GM18858 (cell line): Measurements from ENCODE around the gene APOE.
"Not testable (repeated sequence)": the region's sequence is repeated elsewhere in the genome, so short reads cannot be mapped to it uniquely, and the experiment has no call there.

ENCODE experiments used
- ATAC-seq: cut with Tn5 transposase; IDR thresholded peaks from one replicate; pipeline ENCODE4 v1.9.1; 2021; ENCODE audit not compliant: unreplicated experiment

APOE gene

DNA sequence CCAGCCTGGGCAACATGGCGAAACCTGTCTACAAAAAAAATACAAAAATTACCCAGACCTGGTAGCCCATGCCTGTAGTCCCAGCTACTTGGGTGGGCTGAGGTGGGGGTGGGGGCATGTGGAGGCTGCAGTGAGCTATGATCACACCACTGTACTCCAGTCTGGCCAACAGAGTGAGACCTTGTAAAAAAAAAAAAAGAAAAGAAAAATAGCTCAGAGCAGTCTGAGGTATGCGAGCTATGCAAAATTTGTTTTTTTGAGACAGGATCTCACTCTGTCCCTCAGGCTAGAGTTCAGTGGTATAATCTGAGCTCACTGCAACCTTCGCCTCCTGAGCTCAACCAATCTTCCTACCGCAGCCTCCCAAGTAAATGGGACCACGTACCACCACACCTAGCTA, 21.7 kb upstream of the APOE start:
- no peak for ATAC-seq

DNA sequence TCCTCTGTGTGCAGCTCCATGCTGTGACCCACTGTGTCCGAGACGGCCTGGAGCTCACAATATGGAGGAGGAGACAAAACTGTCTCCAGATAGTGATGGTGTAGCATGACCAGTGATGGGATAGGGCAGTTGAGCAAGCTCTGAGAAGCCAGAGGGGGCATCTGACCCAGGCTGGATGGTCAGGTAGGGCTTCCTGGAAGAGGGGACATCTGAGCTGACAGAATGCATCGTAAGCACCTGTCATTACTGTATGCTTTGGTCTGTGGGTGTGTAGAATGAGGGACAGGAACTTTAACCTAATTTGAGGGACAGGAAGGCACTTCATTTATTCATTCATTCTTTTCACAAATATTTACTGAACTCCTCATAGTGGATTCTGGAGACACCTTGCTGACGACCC, 21.0 kb upstream of the APOE start:
- no peak for ATAC-seq

DNA sequence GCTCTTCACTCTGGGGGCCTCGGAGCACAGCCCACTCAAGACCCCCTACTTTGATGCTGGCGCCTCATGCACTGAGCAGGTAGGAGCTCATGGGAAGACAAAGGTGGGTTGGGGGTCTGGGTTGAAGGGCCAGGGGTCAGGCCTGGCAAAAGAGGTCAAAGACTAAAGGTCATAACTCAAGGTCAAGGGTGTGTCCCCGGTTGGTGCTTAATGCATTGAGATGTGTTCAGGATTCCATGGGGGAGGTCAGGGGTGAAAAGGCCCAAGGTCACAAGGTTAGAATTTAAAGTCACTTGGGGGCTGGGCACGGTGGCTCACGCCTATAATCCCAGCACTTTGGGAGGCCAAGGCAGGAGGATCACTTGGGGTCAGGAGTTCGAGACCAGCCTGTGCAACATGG, 19.5 kb upstream of the APOE start:
- ATAC-seq, result no peak

DNA sequence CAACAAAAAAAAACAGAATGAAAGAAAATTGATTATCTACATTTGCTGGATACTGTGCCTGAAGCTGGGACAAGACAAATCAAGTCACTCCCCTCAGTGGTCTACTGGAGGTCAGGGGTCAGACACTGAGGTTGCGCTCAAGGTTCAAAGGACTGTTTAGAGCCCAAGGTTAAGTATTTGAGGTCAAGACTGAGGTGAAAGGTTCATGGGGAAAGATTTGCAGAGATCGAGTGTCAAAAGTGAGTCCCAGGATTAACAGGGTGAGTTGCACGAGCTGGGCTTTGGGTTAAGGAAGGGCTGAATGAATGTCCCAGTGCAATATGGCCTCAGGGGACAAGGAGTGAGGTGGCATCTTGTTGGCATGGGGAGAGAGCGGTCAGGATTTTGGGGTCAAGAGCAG, 17.9 kb upstream of the APOE start:
- ATAC-seq, result no peak

DNA sequence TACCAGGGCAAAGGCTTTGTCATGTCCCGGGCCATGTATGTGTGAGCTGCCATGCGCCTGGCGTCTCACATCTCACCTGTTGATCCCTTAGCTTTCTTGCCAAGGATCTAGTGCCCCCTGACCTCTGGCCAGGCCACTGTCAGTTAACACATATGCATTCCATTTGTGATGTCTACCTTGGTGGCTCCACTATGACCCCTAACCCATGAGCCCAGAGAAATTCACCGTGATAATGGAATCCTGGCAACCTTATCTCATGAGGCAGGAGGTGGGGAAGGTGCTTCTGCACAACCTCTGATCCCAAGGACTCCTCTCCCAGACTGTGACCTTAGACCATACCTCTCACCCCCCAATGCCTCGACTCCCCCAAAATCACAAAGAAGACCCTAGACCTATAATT, 17.3 kb upstream of the APOE start:
- not testable (repeated sequence) for ATAC-seq

DNA sequence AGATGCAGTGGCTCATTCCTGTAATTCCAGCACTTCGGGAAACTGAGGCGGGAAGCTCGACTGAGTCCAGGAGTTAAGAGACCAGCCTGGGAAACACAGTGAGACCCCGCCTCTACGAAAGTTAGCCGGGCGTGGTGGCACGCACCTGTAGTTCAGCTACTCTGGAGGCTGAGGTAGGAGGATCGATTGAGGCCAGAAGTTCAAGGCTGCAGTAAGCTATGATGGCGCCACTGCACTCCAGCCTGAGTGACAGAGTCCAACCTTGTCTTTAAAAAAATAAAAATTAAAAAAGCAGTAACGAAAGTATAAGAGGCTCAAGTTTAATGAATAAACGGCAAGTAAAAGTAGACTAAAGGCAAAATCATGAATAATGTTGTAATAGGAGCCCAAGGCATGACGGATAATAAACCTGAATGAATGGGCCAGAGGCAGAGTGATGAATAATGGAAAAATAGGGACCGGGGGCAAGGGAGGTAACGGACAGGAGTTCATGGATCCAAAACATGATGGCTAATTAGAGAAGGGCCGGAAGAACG, 15.7 kb upstream of the APOE start:
- no peak for ATAC-seq

DNA sequence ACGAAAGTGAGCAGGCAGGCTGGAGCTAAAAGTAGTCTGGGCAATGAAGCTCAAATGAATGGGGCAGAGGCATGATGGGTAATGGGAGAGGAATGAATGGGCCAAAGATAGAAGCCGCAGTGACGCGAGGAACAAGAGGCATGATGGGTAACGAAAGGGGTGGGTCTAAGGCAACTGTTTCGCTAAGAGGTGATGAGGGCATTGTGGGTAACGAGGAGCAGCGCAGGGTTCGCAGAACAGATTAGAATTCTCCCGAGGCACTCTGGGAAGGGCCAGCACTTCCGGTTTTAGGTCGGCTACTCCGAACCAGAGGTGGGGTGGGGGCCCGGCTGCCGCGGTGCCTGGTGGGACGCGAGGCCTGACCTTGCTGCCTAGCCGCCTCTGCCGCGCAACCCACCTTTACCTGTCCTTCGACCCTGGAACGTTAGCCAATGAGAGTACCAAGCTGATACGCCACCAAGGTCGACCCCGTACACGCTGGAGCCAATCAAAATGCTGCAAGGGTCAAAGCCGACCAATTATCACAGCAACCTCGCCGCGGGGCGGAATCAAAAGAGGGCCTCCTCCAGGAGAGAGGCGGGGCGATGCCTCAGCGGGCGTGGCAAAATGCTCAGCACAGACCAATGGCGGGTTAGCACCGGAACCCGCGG, 15.1 kb upstream of the APOE start:
- ATAC-seq, result peak; percentile 73

DNA sequence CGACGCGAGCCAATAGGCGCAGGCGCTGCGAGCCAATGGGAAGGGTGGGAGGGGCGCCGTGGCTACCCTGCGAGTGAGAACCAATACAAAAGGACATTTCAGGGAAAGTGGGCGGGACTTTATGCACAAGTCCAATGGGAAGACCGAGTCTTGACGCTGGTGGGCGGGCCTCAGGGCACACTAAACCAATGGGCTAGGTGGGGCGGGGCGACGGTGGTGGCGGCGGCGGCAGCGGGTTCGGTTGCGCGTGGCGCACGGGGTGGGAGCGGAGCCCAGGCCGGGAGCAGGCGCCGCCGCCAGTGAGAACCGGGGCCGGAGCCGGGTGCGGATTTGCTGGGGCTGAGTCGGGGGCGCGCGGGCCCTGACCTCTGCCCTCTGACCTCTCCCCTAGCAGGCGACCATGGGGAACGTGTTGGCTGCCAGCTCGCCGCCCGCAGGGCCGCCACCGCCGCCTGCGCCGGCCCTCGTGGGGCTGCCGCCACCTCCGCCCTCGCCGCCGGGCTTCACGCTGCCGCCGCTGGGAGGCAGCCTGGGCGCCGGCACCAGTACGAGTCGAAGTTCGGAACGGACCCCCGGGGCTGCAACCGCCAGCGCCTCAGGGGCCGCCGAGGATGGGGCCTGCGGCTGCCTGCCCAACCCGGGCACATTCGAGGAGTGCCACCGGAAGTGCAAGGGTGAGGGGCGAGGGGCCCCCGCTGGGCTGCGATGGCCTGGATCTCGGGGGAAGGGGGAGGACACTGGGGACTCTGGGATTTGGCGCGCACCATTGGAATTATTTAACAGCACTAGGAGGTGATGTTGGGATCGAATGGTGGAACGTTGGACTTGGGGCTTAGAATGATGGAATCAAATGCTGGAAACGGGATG, 14.3 kb upstream of the APOE start, which contains the start of gene TOMM40:
TSS of gene TOMM40 (plus strand) at position 239 of the 867 bp plus-strand sequence. CDS start at position 401, 162 bp downstream.
- ATAC-seq, result no peak

DNA sequence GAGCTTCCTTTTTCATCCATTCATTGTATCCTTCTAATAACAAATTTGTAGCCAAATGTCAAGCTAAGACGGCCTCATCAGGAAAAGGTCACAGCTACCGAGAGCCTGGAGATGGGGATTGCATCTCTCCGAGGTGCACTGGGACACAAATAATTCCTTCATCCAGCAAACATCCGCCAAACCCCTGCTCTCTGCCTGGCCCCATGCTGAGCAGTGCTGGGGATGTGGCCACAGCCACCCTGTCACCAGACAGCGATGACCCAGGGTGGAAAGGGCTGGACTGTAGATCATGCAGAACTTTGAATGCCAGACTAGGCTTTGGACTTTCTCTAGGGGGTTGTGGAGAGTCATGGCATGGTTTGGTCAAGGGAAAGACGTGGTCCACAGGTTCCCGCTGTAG, 12.7 kb upstream of the APOE start:
- ATAC-seq, result no peak

DNA sequence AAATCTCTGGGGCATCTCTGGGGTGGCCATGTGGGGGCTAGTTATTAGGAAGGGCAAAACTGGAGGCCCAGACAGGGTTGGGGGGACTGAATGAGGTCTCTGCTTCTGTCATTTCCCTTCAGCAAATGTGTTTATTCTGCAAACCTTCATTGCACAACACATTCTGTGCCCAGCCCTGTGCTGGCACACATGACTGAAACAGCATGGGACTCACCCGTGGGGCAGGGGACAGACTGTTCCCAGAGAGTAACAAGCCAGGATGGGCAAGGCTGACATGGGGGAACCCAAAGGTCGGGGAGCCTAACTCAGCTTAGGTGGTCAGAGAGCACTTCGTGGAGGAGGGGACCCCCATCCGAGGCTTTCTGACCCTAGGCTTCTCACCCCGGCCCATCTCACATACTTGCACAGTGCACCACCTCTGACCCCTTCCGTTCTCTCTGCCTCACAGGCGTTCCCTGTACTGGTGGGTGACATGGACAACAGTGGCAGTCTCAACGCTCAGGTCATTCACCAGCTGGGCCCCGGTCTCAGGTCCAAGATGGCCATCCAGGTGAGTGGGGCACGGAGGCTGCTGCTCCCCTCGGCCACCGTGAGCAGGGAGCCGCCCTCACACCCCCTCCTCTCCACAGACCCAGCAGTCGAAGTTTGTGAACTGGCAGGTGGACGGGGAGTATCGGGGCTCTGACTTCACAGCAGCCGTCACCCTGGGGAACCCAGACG, 12.1 kb upstream of the APOE start:
- ATAC-seq, result no peak

DNA sequence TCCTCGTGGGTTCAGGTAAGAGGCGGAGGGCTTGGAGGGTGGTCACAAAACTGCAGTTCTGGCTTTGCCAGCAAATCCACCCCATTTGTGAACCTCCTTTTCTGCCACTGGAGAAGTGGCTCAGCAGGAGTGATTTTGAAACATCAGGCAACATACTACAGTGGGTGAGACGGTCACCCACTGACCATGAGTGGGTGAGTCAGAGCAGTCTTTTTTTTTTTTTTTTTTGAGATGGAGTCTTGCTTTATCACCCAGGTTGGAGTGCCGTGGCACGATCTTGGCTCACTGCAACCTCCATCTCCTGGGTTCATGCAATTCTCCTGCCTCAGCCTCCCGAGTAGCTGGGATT, 11.6 kb upstream of the APOE start:
- no peak for ATAC-seq

DNA sequence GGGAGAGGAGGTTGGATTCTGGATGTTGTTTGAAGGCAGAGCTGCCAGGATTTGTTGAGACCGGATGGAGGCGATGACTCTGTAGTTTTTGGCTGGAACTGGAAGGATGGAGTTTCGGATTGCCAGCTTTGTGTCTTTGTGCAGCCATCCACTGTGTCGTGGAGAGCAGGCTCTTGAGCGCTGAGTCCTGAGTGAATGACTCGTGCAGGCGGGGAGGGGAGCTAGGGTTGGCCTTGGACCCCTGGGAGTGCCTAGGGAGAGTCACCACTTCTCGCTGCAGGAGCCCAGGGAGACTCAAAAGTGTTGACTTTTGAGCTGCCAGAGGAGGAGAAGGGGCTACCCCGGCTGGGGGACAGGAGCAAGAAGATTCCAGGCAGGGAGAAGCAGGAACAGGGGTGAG, 10.7 kb upstream of the APOE start:
- ATAC-seq, result no peak

DNA sequence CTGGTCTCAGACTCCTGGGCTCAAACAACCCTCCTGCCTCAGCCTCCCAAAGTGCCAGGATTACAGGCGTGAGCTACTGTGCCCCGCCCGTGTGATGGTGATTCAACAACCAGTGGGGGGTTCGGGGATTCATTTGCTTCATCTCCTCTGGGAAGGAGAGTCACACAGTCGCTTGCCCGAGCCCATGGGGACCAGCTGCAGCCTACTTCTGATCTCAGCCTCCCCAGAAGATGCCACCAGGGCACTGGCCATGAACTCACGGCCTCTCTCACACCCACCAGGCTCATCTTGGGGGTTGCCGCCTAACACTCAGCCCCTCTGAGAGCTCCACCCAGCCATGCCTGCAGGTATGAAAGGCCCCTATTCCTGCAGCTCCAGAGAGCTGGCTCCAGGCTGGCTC, 7.8 kb upstream of the APOE start:
- no peak for ATAC-seq

DNA sequence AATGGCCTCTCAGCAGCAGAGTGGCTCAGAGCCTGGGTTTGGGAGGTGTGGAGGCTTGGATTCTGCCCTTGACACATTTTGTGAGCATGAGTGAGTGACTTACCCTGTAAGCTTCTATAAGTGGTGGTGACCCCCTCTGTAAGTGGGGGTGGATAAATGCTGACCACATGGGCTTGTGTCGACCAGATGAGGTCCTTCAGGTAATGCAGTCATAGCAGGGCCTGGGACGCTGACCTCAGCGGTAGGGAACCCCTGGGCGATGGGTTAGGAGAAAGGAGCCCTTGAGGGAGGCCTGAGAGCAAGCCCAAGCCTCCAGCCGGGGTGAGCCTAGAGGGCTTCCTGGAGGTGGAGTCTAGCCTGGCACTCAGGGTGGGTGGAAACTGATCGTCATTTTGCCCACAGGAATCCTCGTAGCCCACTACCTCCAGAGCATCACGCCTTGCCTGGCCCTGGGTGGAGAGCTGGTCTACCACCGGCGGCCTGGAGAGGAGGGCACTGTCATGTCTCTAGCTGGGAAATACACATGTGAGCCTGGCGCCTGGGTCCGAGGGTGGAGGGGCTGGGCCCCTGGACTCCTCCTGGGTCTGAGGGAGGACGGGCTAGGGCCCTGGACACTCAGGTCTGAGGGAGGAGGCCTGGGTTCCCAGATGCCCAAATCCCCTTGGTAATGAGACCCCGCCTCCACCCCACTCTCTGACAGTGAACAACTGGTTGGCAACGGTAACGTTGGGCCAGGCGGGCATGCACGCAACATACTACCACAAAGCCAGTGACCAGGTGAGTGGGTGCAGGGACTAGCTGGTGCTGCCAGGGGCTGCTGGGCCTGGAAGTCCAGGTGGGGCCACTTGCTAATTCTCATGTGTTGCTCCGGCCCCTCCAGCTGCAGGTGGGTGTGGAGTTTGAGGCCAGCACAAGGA, 5.0 kb upstream of the APOE start:
- no peak for ATAC-seq

DNA sequence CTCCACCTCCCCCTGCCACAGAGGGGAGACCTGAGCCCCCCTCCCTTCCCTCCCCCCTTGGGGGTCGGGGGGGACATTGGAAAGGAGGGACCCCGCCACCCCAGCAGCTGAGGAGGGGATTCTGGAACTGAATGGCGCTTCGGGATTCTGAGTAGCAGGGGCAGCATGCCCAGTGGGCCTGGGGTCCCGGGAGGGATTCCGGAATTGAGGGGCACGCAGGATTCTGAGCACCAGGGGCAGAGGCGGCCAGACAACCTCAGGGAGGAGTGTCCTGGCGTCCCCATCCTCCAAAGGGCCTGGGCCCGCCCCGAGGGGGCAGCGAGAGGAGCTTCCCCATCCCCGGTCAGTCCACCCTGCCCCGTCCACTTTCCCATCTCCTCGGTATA, 2.4 kb upstream of the APOE start:
- no peak for ATAC-seq

DNA sequence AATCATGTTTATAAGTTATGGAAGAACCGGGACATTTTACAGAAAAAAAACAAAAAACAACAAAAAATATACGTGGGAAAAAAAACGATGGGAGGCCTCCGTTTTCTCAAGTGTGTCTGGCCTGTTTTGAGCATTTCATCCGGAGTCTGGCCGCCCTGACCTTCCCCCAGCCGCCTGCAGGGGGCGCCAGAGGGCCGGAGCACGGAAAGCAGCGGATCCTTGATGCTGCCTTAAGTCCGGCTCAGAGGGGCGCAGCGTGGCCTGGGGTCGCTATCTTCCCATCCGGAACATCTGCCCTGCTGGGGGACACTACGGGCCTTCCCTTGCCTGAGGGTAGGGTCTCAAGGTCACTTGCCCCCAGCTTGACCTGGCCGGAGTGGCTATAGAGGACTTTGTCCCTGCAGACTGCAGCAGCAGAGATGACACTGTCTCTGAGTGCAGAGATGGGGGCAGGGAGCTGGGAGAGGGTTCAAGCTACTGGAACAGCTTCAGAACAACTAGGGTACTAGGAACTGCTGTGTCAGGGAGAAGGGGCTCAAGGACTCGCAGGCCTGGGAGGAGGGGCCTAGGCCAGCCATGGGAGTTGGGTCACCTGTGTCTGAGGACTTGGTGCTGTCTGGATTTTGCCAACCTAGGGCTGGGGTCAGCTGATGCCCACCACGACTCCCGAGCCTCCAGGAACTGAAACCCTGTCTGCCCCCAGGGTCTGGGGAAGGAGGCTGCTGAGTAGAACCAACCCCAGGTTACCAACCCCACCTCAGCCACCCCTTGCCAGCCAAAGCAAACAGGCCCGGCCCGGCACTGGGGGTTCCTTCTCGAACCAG, 1.8 kb upstream of the APOE start:
- no peak for ATAC-seq

DNA sequence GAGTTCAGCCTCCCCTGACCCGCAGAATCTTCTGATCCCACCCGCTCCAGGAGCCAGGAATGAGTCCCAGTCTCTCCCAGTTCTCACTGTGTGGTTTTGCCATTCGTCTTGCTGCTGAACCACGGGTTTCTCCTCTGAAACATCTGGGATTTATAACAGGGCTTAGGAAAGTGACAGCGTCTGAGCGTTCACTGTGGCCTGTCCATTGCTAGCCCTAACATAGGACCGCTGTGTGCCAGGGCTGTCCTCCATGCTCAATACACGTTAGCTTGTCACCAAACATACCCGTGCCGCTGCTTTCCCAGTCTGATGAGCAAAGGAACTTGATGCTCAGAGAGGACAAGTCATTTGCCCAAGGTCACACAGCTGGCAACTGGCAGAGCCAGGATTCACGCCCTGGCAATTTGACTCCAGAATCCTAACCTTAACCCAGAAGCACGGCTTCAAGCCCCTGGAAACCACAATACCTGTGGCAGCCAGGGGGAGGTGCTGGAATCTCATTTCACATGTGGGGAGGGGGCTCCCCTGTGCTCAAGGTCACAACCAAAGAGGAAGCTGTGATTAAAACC, 1.1 kb upstream of the APOE start:
- no peak for ATAC-seq

DNA sequence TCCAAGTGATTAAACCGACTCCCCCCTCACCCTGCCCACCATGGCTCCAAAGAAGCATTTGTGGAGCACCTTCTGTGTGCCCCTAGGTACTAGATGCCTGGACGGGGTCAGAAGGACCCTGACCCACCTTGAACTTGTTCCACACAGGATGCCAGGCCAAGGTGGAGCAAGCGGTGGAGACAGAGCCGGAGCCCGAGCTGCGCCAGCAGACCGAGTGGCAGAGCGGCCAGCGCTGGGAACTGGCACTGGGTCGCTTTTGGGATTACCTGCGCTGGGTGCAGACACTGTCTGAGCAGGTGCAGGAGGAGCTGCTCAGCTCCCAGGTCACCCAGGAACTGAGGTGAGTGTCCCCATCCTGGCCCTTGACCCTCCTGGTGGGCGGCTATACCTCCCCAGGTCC, 2.0 kb downstream of the APOE start:
- no peak for ATAC-seq

DNA sequence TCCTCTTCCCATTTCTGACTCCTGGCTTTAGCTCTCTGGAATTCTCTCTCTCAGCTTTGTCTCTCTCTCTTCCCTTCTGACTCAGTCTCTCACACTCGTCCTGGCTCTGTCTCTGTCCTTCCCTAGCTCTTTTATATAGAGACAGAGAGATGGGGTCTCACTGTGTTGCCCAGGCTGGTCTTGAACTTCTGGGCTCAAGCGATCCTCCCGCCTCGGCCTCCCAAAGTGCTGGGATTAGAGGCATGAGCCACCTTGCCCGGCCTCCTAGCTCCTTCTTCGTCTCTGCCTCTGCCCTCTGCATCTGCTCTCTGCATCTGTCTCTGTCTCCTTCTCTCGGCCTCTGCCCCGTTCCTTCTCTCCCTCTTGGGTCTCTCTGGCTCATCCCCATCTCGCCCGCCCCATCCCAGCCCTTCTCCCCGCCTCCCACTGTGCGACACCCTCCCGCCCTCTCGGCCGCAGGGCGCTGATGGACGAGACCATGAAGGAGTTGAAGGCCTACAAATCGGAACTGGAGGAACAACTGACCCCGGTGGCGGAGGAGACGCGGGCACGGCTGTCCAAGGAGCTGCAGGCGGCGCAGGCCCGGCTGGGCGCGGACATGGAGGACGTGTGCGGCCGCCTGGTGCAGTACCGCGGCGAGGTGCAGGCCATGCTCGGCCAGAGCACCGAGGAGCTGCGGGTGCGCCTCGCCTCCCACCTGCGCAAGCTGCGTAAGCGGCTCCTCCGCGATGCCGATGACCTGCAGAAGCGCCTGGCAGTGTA, 2.7 kb downstream of the APOE start:
- no peak for ATAC-seq
